HG03135 (cell line): Measurements from ENCODE around the gene CS.

Experiments
- ATAC-seq: cut with Tn5 transposase; IDR thresholded peaks from one replicate; pipeline ENCODE4 v1.9.1; 2021; ENCODE audit warnings: mild to moderate bottlenecking, moderate library complexity; ENCODE audit not compliant: unreplicated experiment

CS gene

DNA sequence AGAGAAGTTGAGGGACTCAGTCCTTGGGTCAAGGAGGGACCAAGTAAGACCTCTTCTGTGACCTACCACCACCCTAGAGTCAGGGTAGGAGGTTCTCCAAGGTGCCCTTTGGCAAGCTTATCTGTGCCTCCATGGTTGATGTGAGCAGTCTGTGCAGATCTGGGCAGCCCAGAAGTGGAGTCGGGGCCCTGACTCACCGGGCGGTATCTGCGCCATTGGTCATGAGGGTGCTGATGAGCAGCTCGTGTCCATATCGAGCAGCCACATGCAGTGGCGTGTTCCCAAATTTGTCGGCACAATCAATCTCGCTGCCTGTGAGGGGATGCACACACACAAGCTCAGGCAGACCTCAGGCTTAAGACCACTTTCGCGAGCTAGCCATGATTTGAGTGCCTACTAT is 47.0 kb downstream of the CS start:
- ATAC-seq = no peak

DNA sequence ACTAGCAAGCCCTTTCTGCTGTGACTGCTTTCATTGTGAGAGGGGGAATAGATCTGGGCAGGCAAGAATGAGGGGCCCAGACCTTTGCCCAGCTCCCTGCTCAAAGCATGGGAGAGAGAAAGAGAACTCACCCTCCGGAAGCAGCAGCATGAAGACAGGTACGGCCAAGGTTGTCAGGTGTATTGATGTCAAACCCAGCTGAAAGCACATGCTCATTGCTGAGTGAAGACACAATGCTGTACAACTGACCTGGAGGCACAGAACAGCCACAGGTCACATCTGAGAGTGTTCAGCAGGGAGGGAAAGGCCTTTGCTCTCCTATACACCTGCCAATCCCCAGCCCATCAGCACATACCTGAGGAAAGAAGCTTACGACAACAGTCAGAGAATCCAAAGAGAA is 47.5 kb downstream of the CS start:
- ATAC-seq = no peak

DNA sequence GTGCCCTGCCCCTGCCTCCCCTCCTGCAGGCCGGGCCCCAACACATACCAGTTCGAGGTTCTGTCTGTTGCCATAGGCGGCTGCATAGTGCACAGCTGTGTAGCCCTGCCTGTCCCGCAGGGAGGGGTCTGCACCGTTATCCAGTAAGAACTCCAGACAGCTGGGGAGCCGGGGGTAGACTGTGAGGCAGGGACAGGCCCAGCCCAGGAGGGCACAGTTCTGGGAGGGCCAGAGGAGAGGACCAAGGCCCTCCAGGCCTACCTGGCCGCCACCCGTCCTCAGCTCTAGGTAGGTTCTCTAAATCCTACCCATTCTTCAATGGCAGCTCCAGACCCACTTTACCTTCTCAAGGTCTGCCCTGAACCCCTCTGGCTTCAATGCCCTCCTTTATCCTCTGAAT is 51.4 kb downstream of the CS start:
- ATAC-seq = no peak

DNA sequence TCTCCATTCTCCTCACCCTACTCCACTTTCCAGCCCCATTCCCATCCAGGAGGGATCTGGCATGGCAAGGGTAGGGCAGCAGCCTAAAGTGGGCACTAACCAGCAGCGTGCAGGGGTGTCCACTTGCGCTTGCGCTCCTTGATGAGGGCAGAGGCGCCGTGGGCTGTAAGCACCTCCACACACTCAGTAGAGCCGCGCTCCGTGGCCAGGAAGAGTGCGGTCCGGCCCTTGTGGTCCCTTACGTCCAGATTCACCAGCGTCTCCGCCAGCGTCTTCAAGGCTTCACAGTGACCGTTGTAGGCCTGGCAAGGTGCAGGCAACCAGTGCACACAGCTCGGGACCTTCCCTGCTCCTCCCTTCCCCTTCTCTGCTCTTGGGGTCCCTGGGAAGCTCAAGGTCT is 52.2 kb downstream of the CS start:
- no peak for ATAC-seq

DNA sequence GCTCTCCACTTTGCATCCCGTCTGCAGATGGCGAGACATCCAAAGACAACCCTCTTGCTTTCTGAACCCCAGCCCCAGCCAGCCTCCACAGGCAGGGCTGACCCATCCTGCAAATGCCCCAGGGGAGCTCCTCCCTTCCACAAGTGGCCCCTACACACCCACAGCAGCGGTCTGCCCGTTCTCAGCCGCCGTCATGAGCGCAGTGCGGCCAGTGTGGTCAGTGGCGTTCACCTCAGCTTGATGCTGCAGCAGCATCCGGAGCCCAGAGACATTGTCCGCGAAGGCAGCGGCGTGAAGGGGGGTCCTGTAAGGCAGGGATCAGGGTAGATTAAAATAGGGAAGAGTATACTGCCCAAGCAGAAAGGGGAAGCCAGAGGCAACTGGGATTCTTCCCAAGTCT is 55.6 kb downstream of the CS start:
- no peak for ATAC-seq

DNA sequence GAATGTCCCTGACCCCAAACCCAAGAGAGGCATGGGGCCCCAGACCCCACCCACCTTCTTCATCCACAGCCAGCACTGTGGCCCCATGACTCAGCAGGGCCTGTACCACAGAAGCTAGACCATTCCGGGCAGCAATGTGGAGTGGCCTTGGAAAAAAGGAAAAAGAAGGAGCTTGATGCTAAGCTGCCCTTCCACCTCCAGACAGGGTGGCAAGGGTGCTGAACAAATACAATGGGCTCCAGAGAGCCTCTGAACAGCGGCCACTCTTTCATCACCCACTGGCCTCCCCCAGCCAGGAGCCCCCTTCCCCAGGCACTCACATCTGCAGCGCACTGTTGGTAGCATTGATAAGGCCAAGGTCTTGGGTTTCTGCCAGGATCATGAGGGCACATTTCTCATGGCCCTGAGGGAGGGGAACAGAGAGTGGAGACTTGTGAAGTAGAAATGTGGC is 56.4 kb downstream of the CS start:
- ATAC-seq = no peak

DNA sequence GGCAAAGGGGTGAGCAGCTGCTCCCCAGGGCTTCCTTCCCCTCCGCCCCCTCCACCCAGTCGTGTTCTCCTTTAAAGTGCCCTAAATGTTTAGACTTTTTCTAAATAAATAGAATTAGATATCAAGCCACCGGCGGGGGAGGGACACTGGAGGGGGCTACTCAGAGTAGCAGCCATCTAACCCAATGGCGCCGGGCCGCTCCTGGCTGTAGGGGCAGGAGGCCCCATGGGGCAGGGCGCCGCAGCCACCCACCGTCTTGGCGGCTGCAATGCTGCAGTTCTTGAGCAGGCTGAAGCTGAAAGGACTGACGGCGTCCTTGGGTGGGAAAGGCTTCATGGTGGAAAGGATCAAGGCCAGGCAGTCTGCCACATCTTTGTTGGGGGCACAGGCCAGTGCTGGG is 57.1 kb downstream of the CS start:
- no peak for ATAC-seq

DNA sequence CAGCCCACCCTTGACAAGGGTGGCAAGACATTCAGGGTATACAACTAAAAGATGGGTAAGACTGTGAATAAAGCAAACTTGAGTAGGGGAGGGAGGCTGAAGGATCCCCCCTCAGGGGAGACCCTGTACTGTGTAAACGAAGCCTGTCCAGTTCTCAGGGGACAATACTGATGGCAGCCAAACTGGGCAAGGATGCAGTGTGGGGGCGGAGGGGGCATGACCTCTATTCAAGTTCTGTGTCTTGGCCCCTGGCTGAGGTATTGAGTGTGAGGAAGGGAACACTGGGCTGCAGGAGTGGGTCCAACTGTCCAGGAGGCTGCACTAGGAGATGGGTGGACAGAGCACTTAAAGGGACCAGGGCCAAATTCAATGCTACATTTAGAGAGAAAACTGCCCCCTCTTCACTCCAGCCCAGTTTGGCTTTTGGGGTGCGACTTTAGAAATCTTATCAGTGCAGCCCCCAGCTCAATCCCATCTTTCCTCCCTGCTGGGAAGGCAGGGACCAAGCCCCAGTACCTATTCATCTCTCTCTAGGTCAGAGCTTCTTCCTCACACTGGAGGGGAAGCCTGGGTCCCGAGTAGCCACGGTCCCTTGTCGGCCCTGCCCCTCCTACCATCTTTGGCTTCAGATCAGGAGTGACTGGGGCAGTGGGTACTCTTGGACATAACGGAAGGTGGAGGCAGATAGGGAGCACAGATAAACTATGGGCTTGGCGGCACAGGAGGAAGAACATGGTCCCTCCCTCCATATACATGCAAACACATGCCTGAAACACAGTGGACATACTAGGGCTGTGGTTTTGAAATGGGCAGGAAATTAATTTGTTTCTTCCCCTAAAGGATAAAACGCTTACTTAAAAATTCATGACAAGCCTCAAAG is 58.5 kb downstream of the CS start:
- no peak for ATAC-seq

DNA sequence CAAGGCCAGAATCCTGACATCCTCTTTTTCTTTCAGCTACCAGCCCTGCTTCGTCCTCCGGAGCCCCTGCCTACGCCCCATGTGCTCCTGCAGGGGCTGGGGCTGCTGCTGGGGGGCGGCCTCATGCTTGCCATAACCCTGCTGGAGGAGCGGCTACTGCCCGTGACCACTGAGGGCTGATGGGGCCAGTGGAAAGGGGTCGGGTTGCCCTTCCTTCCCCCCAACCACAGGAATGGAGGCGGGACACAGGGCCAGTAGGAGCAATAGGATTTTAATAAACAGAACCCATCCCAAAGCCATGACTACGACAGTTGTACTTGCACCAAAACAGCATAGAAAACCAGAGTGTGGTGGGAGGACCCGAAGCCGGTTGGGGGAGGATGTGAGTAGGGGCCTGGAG is 62.6 kb downstream of the CS start:
- ATAC-seq = no peak

DNA sequence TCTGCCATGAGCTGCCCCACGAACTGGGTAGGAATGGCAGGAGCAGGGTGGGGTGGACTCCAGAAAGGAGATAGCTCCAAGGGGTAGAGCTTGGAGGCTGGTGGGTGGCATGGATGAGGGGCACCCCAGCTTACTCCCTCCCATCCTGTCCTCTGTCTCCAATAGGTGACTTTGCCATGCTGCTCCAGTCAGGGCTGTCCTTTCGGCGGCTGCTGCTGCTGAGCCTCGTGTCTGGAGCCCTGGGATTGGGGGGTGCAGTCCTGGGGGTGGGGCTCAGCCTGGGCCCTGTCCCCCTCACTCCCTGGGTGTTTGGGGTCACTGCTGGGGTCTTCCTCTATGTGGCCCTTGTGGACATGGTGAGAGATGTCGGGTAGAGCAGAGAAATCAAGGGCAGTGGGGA is 63.1 kb downstream of the CS start:
- ATAC-seq = no peak

DNA sequence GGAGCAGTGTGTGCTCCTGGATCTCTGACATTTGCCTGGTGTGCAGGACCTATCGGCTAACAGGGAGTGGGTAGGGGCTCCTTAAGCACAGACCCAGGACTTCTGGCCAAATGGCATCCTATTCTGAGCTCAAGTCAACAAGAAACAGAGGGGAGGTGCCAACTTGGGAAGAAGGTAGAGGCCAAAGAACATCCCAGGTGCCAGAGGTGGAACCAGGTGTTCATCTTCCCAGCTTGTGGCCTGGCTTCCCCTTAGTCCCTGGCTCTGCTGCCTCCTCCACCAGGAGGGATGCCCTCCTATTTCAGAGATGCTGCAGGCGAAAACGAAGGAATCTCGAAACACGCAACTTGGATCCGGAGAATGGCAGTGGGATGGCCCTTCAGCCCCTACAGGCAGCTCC is 64.0 kb downstream of the CS start:
- no peak for ATAC-seq

DNA sequence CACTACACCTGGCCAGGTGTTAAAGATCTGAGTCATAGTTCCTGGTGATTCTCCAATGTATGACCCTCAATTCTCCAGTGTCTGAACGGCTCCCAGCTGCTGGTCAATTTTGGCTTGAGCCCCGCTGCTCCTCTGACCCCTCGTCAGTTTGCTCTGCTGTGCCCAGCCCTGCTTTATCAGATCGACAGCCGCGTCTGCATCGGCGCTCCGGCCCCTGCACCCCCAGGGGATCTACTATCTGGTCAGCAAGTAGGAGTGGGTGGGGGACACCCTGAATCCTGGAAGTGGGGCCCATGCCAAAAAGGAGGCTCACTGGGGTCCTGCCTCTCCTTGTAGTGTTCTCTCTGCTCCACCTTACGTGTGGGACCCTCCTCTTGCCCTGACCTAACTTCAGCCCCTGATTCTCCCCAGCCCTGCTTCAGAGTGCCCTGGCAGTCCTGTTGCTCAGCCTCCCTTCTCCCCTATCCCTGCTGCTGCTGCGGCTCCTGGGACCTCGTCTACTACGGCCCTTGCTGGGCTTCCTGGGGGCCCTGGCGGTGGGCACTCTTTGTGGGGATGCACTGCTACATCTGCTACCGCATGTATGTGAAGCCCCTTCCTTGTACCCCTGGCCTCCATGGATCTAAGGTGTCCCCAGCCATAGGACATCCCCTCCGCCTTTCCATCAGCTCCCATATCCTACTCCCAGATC is 65.2 kb downstream of the CS start:
- ATAC-seq = no peak

DNA sequence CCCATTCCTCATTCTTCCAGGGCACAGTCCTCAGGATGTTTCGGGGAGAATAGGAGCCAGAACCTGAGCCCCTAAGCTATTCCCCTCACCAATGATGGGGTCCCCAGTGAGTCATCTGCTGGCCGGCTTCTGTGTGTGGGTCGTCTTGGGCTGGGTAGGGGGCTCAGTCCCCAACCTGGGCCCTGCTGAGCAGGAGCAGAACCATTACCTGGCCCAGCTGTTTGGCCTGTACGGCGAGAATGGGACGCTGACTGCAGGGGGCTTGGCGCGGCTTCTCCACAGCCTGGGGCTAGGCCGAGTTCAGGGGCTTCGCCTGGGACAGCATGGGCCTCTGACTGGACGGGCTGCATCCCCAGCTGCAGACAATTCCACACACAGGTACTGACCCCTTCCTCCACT is 68.9 kb downstream of the CS start:
- no peak for ATAC-seq

DNA sequence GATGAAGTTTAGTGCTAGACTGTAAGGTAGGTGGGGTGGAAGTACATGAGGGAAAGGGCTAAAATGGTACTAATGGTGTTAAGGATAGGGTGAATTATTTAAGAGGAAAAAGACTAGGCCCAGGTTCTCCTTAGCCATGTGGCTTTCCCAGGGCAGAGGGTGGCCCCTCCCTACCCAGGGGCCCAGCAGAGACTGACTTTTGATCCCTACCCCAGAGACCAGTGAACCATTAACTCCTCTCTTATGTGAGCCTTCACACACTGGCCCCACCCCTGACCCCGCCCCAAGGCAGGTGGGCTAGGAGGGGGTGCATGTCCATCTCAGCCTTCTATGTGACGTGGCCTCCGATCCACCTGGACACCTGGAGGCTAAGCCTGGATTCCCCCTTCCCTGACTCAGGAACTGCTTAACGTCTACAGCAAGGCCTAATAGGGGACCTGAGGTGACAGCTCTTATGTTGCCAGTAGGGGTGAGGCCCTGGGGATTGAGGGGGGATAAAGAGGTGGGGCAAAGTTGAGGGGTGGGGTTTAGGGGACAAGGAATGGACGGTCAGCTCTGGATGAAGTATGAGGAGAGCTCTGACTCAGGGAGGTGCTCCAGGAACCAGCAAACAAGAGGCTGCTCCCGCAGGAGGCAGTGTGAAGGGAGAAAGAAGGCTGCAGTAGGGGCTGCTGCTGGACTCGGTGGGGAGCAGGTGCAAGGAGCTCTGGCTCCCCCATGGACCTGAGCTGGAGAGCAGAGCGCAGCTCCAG is 69.5 kb downstream of the CS start:
- no peak for ATAC-seq

DNA sequence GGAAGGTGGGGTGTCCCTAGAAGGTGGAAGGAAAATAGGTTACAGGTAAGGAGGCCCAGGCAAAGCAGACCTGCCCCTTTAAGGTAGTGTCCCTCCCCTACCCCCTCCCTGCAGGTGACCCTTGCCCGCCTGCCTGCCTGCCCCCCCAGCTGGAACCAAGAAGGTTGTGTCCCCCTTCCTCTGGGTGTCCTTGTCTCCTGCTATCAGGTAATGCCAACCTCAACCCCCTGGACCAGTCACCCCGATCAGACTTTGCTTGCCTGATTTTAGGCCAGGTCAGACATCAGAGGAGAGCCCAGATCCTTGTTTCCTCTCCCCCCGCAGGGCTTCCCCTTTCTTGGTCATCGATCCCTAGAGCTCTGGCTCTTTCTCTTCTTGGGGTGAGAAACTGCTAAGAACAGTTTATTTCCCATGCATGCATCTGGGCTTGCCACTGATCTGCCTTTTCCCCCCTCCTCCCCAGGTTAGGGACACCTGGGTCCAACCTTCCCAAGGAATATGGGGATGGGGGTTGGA is 70.2 kb downstream of the CS start, which contains the start of gene SLC39A5:
Gene SLC39A5 (plus strand): TSS at position 136 of the 516 bp plus-strand sequence. CDS start 1,224 bp downstream, outside the sequence.
- no peak for ATAC-seq

DNA sequence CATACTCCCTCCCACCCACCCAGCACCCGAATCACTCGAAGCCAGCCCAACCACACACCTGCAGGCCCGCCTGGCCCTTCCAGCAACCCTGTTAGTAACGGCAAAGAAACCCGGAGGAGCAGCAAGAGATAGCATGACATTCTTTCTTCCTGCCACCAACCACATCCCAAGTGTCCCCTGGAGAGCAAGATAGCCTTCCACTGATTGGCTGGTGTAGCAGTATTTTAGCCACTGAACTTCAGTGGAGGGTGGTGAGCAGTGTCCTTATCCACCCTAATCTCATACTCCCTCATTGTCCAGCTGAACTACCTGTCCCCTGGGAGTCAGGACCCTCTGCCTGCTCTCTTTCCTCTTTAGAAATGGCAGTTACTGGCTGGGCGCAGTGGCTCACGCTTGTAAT is 71.0 kb downstream of the CS start:
- no peak for ATAC-seq

DNA sequence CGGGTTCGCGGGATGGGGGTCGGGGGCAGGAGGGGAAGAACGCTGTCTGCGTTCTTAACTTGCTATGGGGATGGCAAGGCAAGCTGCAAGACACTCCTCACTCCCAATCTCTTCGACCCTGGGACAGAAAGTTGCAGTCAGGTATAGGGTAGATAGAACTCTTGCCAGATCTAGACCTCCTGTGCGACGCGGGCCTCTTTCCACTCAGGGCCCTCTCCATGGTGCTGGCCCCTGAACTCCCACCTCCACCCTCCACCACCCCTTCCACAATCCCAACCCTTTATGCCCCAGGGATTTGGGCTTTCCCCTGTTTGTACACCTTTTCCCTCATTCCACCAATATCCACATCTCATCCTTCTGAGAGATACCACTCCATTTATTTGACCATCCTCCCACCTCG is 75.2 kb downstream of the CS start:
- ATAC-seq = no peak

DNA sequence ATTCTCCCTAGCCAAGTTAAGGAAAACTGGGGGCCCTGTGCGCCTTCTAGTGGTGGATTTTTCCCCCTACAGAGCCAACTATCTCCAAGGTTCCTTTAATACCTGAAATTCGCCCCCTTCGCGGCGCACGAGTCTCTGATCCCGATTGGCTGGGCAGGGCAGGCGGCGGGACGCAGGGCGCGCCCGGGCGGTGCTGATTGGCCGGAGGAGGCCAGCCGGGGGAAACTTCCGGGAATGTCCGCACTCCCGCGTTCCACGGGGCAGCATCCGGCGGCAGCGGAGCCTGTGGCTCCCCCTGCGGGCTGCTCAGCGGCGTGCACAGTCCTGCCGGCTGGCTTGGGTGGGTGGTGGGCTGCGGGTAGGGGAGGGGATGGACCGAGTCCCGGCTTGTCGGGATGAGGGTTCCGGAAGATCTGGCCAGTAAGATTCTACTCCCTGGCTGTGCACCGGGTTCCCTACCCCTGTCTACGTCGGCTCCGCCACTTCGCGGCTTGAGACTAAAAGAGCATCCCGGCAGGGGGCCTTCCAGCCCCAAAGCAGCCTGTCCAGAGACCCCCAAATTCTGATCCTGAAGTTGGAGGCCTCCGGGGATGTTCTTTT is 75.9 kb downstream of the CS start, which contains the start of gene NABP2:
Gene NABP2 (plus strand): TSS at position 241 of the 600 bp plus-strand sequence. CDS start 515 bp downstream, outside the sequence.
- ATAC-seq = peak; percentile 78

DNA sequence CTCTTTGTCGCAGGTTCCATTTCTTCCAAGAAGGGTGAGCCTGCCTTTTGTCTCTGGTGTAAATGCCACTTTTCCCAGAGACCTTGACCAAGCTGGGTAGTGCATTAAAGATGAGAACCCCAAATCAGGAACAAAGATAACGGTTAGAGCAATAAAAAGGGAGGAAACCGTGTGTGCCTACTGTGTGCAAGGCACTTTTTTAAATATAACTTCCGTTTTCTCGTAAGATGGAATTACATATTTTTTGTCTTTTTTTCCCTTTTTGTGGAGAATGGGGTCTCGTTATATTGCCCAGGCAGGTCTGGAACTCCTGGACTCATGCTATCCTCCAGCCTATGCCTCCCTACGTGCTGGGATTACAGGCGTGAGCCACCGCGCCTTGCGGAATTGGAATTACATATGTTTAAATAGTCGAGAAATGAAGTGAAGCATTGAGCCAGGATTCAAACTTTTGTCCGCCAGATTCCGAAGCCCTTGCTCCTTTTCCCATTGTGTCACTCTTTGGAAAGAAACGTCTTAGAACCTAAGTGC is 76.5 kb downstream of the CS start:
- ATAC-seq = no peak

DNA sequence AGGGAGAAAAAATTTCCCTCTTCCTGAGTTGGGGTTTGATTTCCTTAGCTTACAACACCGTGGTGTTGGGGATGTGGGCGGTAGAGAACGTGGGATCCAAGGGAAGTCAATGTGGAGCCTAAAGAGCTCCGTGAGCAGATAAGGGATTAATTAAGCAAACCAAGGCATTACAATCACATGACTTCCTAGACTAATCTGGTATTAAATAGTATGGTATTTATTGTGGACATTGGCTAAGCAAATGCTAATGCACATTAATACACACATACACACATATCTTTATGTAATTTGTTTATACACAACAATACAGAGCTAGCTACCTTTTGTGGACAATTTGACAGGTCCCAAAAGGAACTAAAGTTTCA is 77.6 kb downstream of the CS start:
- no peak for ATAC-seq
